Chondrocyte (in vitro differentiated cells): Measurements from ENCODE around the gene FUT3. TPM values are rescaled to one million over a fixed set of nuclear protein-coding genes. Genes with fewer than 3 reads are reported as not detected.

Experiments used
- DNase-seq: peaks from one replicate; pipeline ENCODE4 v3.0.0; 2021; ENCODE audit warnings: mixed read lengths, low spot score
- H3K27ac Mint-ChIP-seq: one replicate; pipeline ENCODE4 v1.8.0; 2021; ENCODE audit warnings: mild to moderate bottlenecking, moderate library complexity, mixed read lengths; ENCODE audit not compliant: unreplicated experiment
- H3K27me3 Mint-ChIP-seq: 2 replicates; pipeline ENCODE4 v1.8.0; 2021; ENCODE audit warnings: low read depth, mixed read lengths
- H3K36me3 Mint-ChIP-seq: 2 replicates; pipeline ENCODE4 v1.8.0; 2021; ENCODE audit warnings: low read depth, mixed read lengths
- H3K4me1 Mint-ChIP-seq: 2 replicates; pipeline ENCODE4 v1.8.0; 2021; ENCODE audit warnings: low read depth, mild to moderate bottlenecking, mixed read lengths
- H3K4me3 Mint-ChIP-seq: one replicate; pipeline ENCODE4 v1.8.0; 2021; ENCODE audit warnings: mild to moderate bottlenecking, moderate library complexity, mixed read lengths; ENCODE audit not compliant: unreplicated experiment
- H3K9me3 Mint-ChIP-seq: 2 replicates; pipeline ENCODE4 v1.8.0; 2021; ENCODE audit warnings: low read depth, mixed read lengths
- CTCF ChIP-seq: fragments of 200-600 bp; sonication (generic); IDR thresholded peaks from 2 replicates; pipeline ENCODE4 v1.5.0; 2021; ENCODE audit warnings: antibody characterized with exemption, mild to moderate bottlenecking, moderate library complexity
- total RNA-seq: library from RNA; stranded (reverse); gene quantifications from 3 replicates; pipeline ENCODE4 v1.2.1, GENCODE V29; 2021

The FUT3 gene
- total RNA-seq, 1 donor from 2014 or later = not detected

DNA sequence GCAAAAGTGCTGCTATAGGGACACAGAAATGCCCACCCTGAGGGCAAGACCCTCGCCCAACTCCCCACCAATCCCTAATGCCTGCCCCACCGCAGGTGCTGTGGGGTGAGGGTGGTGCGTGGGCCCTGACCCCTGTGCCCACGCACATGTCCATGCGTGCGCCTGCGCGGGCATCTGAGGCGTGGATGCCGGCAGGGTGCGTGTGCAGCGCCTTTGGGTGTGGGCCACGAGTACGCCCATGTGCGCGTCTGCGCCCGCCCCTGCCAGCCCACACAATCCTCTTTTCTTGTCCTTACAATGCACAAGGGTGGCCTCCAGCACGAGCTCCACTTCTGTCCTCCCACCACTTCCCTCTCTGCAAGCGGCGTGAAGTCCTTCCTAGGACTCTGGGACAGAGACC lies 26.1 kb downstream of the FUT3 start:
- DNase-seq = no peak
- Mint-ChIP-seq H3K9me3 (no peaks in the 10 kb centered on the region), H3K27me3 (no peaks in the 10 kb centered on the region), H3K4me1 (peaks cover 16% of the 10 kb centered on the region), H3K27ac (no peak overlapping the region), H3K36me3 (no peaks in the 10 kb centered on the region), H3K4me3 (no peak overlapping the region)
- TF ChIP-seq CTCF = no peak

GRCh38 chr19:5824751-5825150 lies 26.5 kb downstream of the FUT3 start:
- no peak for DNase-seq
- H3K9me3 Mint-ChIP-seq = no peaks in the 10 kb centered on the region
- no peaks in the 10 kb centered on the region for H3K27me3 Mint-ChIP-seq
- no peak overlapping the region for H3K4me3 Mint-ChIP-seq
- H3K27ac Mint-ChIP-seq = peak overlapping the region; percentile 41
- no peak for TF ChIP-seq CTCF
- H3K4me1 Mint-ChIP-seq = peaks cover 14% of the 10 kb centered on the region
- no peaks in the 10 kb centered on the region for H3K36me3 Mint-ChIP-seq

- Mint-ChIP-seq H3K36me3 (no peaks in the 10 kb centered on the region), H3K9me3 (no peaks in the 10 kb centered on the region), H3K4me1 (peaks cover 13% of the 10 kb centered on the region), H3K27ac (no peak overlapping the region), H3K27me3 (no peaks in the 10 kb centered on the region), H3K4me3 (no peak overlapping the region)
- TF ChIP-seq CTCF = peak; percentile 62
- peak; percentile 92 for DNase-seq
These were observed 27.5 kb downstream of the FUT3 start for GRCh38 chr19:5823579-5824281.

GRCh38 chr19:5822181-5822844 lies 28.9 kb downstream of the FUT3 start:
- H3K27ac Mint-ChIP-seq = no peak overlapping the region
- no peak overlapping the region for H3K4me3 Mint-ChIP-seq
- H3K4me1 Mint-ChIP-seq = peaks cover 5% of the 10 kb centered on the region
- H3K27me3 Mint-ChIP-seq = peaks cover 8% of the 10 kb centered on the region
- no peaks in the 10 kb centered on the region for H3K36me3 Mint-ChIP-seq
- no peaks in the 10 kb centered on the region for H3K9me3 Mint-ChIP-seq
- TF ChIP-seq CTCF = no peak
- DNase-seq = no peak

- no peaks in the 10 kb centered on the region for H3K9me3 Mint-ChIP-seq
- no peak for TF ChIP-seq CTCF
- no peaks in the 10 kb centered on the region for H3K4me1 Mint-ChIP-seq
- peaks cover 14% of the 10 kb centered on the region for H3K27me3 Mint-ChIP-seq
- no peaks in the 10 kb centered on the region for H3K36me3 Mint-ChIP-seq
- H3K4me3 Mint-ChIP-seq = no peak overlapping the region
- H3K27ac Mint-ChIP-seq = no peak overlapping the region
- no peak for DNase-seq
These were observed 29.6 kb downstream of the FUT3 start for GRCh38 chr19:5821521-5822180.
